Measurements from ENCODE around the gene DNAJC5.

The DNAJC5 gene

GRCh38 chr20:63944078-63944941 is 49.4 kb downstream of the DNAJC5 start:
- Histone ChIP-seq H3K9me3 (no peaks in the 10 kb centered on the region), H3K27me3 (no peaks in the 10 kb centered on the region), H3K4me3 (no peak overlapping the region), H3K27ac (no peak overlapping the region), H3K36me3 (peaks cover 37 to 64% (median 60%) of the 10 kb centered on the region in 3 donors), H3K4me1 (peaks cover 0 to 30% (median 18%) of the 10 kb centered on the region in 4 donors)
- intact Hi-C loops (cut with DNase I; ENCODE audit: low total_unique reads) = no loop called here
- peak in 1 of 2 donors; percentile 65 for DNase-seq
- no peak for TF ChIP-seq CTCF (IDR thresholded peaks at IDR 0.05)

- intact Hi-C loops (cut with DNase I; ENCODE audit: low total_unique reads) = no loop called here
- no peaks in the 10 kb centered on the region for H3K27me3 ChIP-seq
- TF ChIP-seq CTCF (IDR thresholded peaks at IDR 0.05) = no peak
- no peak for DNase-seq
- H3K36me3 ChIP-seq = peaks cover 37 to 56% (median 54%) of the 10 kb centered on the region in 3 donors
- H3K27ac ChIP-seq = no peak overlapping the region
- H3K4me1 ChIP-seq = peaks cover 0 to 38% (median 26%) of the 10 kb centered on the region in 4 donors
- H3K9me3 ChIP-seq = no peaks in the 10 kb centered on the region
- no peak overlapping the region for H3K4me3 ChIP-seq
These were observed 50.2 kb downstream of the DNAJC5 start for GRCh38 chr20:63945031-63945658.

GRCh38 chr20:63945921-63946920 is 51.3 kb downstream of the DNAJC5 start:
- Histone ChIP-seq H3K27ac (no peak overlapping the region), H3K9me3 (no peaks in the 10 kb centered on the region), H3K36me3 (peaks cover 28 to 45% (median 43%) of the 10 kb centered on the region in 3 donors), H3K4me1 (peaks cover 0 to 49% (median 37%) of the 10 kb centered on the region in 4 donors), H3K27me3 (no peaks in the 10 kb centered on the region), H3K4me3 (no peak overlapping the region)
- DNase-seq = no peak
- TF ChIP-seq CTCF (IDR thresholded peaks at IDR 0.05) = no peak
- intact Hi-C loops (cut with DNase I; ENCODE audit: low total_unique reads) = no loop called here

- peaks cover 0 to 58% (median 46%) of the 10 kb centered on the region in 4 donors for H3K4me1 ChIP-seq
These were observed 52.2 kb downstream of the DNAJC5 start for GRCh38 chr20:63946986-63947637.

More at GRCh38 chr20:63946986-63947637, 52.2 kb downstream of the DNAJC5 start:
- Histone ChIP-seq H3K27ac (peak overlapping the region in 1 of 2 donors; percentile 68), H3K27me3 (no peaks in the 10 kb centered on the region), H3K9me3 (no peaks in the 10 kb centered on the region), H3K36me3 (peaks cover 28 to 41% (median 40%) of the 10 kb centered on the region in 3 donors), H3K4me3 (no peak overlapping the region)
- no peak for DNase-seq
- intact Hi-C loops (cut with DNase I; ENCODE audit: low total_unique reads) = no loop called here
- no peak for TF ChIP-seq CTCF (IDR thresholded peaks at IDR 0.05)

Measured in tibial artery (tissue), 4 donors.